ENCODE results near the gene MAOB. TPM values are rescaled to one million over a fixed set of nuclear protein-coding genes. Genes with fewer than 3 reads are reported as not detected.

Gene MAOB
- total and polyA plus RNA-seq, 2 donors (not counting 3 experiments of a cell fraction or from before 2014, with no cell fraction given) = not detected

DNA sequence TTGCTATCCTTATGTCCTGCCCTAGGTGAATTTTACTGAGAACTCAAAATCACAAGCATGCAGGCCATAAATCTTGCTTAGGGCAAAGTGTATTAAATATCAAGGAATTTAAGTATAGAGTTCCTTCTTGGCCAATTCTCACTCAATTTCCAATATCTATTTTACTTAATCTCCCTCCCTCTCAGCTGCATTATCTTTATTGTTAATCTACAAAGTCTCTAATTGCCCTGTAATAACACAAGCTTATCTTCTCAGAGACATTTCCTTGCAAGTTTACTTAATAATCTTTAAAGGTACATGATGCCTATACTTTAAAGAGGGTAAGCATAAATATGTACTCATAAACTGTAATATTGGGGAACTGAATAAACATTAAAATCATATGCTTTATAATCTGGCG is 26.9 kb upstream of the MAOB start:
- Histone ChIP-seq H3K27me3 (ENCODE audit: control insufficient read depth in 2 of 2, insufficient read depth in 2 of 2, low read length in 2 of 2) (no peaks in the 10 kb centered on the region), H3K4me1 (ENCODE audit: control insufficient read depth, extremely low read depth, insufficient read depth, low read length) (no peaks in the 10 kb centered on the region), H3K27ac (ENCODE audit: insufficient read depth, low read depth, low read length) (no peak overlapping the region), H3K9ac (replicated peaks; ENCODE audit: extremely low read depth, insufficient read depth, low read length) (no peak overlapping the region), H3K4me3 (replicated peaks in 1 of 3; ENCODE audit: insufficient read depth in 1 of 3, low read depth in 1 of 3, low read length in 3 of 3) (no peak overlapping the region), H3K4me2 (ENCODE audit: insufficient read depth, low read length) (no peak overlapping the region), H4K20me1 (replicated peaks; ENCODE audit: control insufficient read depth, extremely low read depth, insufficient read depth, low read length) (no peaks in the 10 kb centered on the region), H2AFZ (ENCODE audit: low read depth, low read length) (no peak overlapping the region), H3K9me1 (replicated peaks; ENCODE audit: control insufficient read depth, extremely low read depth, insufficient read depth, low read length) (no peaks in the 10 kb centered on the region), H3K36me3 (ENCODE audit: control insufficient read depth in 2 of 2, extremely low read depth in 1 of 2, insufficient read depth in 2 of 2, low read length in 2 of 2) (no peaks in the 10 kb centered on the region), H3K79me2 (ENCODE audit: control insufficient read depth, insufficient read depth, low read length) (no peaks in the 10 kb centered on the region), H3K9me3 (replicated peaks; ENCODE audit: control insufficient read depth, insufficient read depth, low read length) (no peaks in the 10 kb centered on the region)
- DNase-seq (ENCODE audit: low read depth, low spot score) (no peak), FAIRE-seq (no peak)
- ChIA-PET POLR2A (no interaction called here), CTCF (no interaction called here)
- TF ChIP-seq, protein P1, sequence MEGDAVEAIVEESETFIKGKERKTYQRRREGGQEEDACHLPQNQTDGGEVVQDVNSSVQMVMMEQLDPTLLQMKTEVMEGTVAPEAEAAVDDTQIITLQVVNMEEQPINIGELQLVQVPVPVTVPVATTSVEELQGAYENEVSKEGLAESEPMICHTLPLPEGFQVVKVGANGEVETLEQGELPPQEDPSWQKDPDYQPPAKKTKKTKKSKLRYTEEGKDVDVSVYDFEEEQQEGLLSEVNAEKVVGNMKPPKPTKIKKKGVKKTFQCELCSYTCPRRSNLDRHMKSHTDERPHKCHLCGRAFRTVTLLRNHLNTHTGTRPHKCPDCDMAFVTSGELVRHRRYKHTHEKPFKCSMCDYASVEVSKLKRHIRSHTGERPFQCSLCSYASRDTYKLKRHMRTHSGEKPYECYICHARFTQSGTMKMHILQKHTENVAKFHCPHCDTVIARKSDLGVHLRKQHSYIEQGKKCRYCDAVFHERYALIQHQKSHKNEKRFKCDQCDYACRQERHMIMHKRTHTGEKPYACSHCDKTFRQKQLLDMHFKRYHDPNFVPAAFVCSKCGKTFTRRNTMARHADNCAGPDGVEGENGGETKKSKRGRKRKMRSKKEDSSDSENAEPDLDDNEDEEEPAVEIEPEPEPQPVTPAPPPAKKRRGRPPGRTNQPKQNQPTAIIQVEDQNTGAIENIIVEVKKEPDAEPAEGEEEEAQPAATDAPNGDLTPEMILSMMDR (IDR thresholded peaks at IDR 0.05; ENCODE audit: extremely low read depth in 1 of 2, insufficient read depth in 1 of 2, low read depth in 1 of 2, low read length in 2 of 2) = no peak
- TF ChIP-seq GATA2 (IDR thresholded peaks at IDR 0.05; ENCODE audit: insufficient read depth, insufficient read length, low read depth, low read length) (no peak), FOS (IDR thresholded peaks at IDR 0.05; ENCODE audit: borderline replicate concordance, insufficient read depth, low read length) (no peak), POLR2A (IDR thresholded peaks at IDR 0.05; ENCODE audit: low read depth, low read length) (no peak), MYC (IDR thresholded peaks at IDR 0.05; ENCODE audit: low read depth, low read length) (no peak), JUN (IDR thresholded peaks at IDR 0.05; ENCODE audit: borderline replicate concordance, insufficient read depth, insufficient read length, low read depth) (no peak), POLR2AphosphoS5 (IDR thresholded peaks at IDR 0.05; ENCODE audit: insufficient read depth, low read depth, low read length) (no peak), EZH2 (IDR thresholded peaks at IDR 0.05; ENCODE audit: borderline replicate concordance, low read depth, low read length, severe bottlenecking) (no peak)
- TF ChIP-seq, protein P2, sequence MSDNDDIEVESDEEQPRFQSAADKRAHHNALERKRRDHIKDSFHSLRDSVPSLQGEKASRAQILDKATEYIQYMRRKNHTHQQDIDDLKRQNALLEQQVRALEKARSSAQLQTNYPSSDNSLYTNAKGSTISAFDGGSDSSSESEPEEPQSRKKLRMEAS (IDR thresholded peaks at IDR 0.05; ENCODE audit: insufficient read depth, insufficient read length) = no peak
- dilution Hi-C loops (cut with MboI; ENCODE audit: extremely low pct_ligation_motif_present, low sequenced_read_pairs) (no loop called here), intact Hi-C loops (cut with micrococcal nuclease) (no loop called here)
- BruUV-seq (replicated peaks) = no TSS peak

All from endothelial cell of umbilical vein (primary cell).